DOHH2 (cell line): ENCODE data around the gene AGBL4.

Source experiments
- EZH2phosphoT487 ChIP-seq: fragments of 200-600 bp; sonication (generic); IDR thresholded peaks from 2 replicates; pipeline ENCODE4 v1.6.1; 2017; ENCODE audit warnings: borderline replicate concordance, mild to moderate bottlenecking, antibody characterized with exemption, low read length, moderate library complexity, mixed read lengths
- TF ChIP-seq, protein P1 (sequence below): fragments of 200-600 bp; sonication (generic); IDR thresholded peaks from one replicate; pipeline ENCODE4 v1.5.1; 2014; ENCODE audit warnings: antibody characterized with exemption, mild to moderate bottlenecking, low read depth, low read length; ENCODE audit not compliant: poor library complexity, severe bottlenecking

- TF ChIP-seq, protein P1, sequence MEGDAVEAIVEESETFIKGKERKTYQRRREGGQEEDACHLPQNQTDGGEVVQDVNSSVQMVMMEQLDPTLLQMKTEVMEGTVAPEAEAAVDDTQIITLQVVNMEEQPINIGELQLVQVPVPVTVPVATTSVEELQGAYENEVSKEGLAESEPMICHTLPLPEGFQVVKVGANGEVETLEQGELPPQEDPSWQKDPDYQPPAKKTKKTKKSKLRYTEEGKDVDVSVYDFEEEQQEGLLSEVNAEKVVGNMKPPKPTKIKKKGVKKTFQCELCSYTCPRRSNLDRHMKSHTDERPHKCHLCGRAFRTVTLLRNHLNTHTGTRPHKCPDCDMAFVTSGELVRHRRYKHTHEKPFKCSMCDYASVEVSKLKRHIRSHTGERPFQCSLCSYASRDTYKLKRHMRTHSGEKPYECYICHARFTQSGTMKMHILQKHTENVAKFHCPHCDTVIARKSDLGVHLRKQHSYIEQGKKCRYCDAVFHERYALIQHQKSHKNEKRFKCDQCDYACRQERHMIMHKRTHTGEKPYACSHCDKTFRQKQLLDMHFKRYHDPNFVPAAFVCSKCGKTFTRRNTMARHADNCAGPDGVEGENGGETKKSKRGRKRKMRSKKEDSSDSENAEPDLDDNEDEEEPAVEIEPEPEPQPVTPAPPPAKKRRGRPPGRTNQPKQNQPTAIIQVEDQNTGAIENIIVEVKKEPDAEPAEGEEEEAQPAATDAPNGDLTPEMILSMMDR, result no peak
- no peak for TF ChIP-seq EZH2phosphoT487
Measured at GRCh38 chr1:48944811-48945210, 1078.9 kb downstream of the AGBL4 start.
